AG08395 (cell line): ENCODE measurements around the gene CELSR2.
A peak's percentile ranks its signal among the peaks of the same experiment; 100 is the strongest.
"Not testable (repeated sequence)": the region's sequence is repeated elsewhere in the genome, so short reads cannot be mapped to it uniquely, and the experiment has no call there.

Source experiments
- DNase-seq: peaks from one replicate; pipeline ENCODE4 v3.0.0; 2012; ENCODE audit warnings: mixed read lengths, low spot score

CELSR2 gene

GRCh38 chr1:109277434-109278204 is 28.3 kb downstream of the CELSR2 start:
- peak; percentile 76 for DNase-seq

- DNase-seq, result no peak
Observed at GRCh38 chr1:109279615-109280278, 30.4 kb downstream of the CELSR2 start.

- DNase-seq, result no peak
Observed at GRCh38 chr1:109280862-109281261, 31.5 kb downstream of the CELSR2 start.

GRCh38 chr1:109281680-109282496 is 32.5 kb downstream of the CELSR2 start:
- no peak for DNase-seq

GRCh38 chr1:109282497-109282951 is 33.2 kb downstream of the CELSR2 start:
- no peak for DNase-seq

- peak; percentile 99 for DNase-seq
Observed at GRCh38 chr1:109282952-109283747, 33.8 kb downstream of the CELSR2 start, which contains the start of gene PSRC1. Gene PSRC1 (minus strand): TSS chr1:109283145.

GRCh38 chr1:109283748-109284600 is 34.6 kb downstream of the CELSR2 start:
- no peak for DNase-seq

- not testable (repeated sequence) for DNase-seq
Observed at GRCh38 chr1:109286762-109287161, 37.4 kb downstream of the CELSR2 start.

GRCh38 chr1:109290137-109290536 is 40.8 kb downstream of the CELSR2 start:
- DNase-seq, result no peak

- no peak for DNase-seq
Observed at GRCh38 chr1:109290998-109291397, 41.7 kb downstream of the CELSR2 start.

GRCh38 chr1:109292364-109292763 is 43.0 kb downstream of the CELSR2 start:
- no peak for DNase-seq

GRCh38 chr1:109293026-109293425 is 43.7 kb downstream of the CELSR2 start:
- DNase-seq, result no peak

- DNase-seq, result no peak
Observed at GRCh38 chr1:109294481-109294880, 45.1 kb downstream of the CELSR2 start.

- no peak for DNase-seq
Observed at GRCh38 chr1:109295712-109296415, 46.5 kb downstream of the CELSR2 start.

- DNase-seq, result no peak
Observed at GRCh38 chr1:109296782-109297181, 47.4 kb downstream of the CELSR2 start.

GRCh38 chr1:109298666-109299557 is 49.6 kb downstream of the CELSR2 start:
- DNase-seq, result peak; percentile 89

- DNase-seq, result no peak
Observed at GRCh38 chr1:109299558-109300343, 50.4 kb downstream of the CELSR2 start.

GRCh38 chr1:109300650-109301151 is 51.4 kb downstream of the CELSR2 start:
- DNase-seq, result no peak
